ENCODE results near the gene RNF150. TPM values are rescaled to one million over a fixed set of nuclear protein-coding genes. Genes with fewer than 3 reads are reported as not detected.
A peak's percentile ranks its signal among the peaks of the same experiment; 100 is the strongest.

RNF150 gene
- total and polyA plus RNA-seq, 2 of the 4 experiments (the other 2 are of a cell fraction) = 6.2 to 18.1 TPM

DNA sequence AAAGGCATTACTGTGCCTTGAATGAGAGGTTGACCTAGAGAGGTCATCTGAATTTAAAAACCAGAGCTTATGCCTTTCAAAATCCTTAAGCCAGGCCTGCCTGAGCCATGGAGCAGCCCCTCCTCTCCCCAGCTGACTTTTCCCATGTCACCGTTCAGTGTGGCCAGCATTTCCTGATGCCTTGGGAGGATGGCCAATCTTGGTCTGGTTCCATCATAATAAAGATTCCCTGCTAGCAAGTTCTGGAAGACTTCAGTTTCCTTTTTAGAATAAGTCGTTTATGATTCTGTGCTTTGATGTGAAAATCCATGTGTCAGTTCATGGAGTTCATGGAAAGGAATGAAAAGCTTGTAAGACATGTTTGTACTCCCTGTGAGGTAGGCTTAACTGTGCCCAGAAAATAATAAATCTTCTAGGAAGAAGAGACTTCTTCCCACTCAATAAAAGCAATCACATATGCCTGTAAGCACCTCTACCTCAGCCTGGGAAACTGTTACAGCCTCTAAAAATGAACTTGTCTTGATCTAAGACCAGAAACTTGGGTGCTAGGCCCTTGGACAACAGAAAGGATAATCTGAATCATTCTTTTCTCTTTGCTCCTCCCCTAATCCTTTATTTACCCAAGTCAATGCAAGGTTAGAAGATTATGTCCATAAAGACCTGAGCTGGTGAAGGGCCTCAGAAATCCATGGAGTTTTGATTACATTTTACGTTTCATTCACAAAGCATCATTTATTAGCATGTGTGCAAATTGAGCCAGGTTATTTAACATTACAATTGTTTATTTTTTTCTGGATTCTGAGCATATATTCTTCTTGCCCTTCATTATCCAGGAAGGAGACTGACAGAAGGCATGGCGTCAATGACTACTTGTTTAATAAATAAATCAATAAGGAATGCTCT, 293.1 kb downstream of the RNF150 start:
- no peak overlapping the region for H3K14ac ChIP-seq (replicated peaks; ENCODE audit: low read depth, low read length)
- H3K27me3 ChIP-seq (ENCODE audit: control insufficient read depth, insufficient read depth, low read length) = peaks cover 14% of the 10 kb centered on the region
- H2AFZ ChIP-seq (replicated peaks; ENCODE audit: low read length, poor library complexity) = no peak overlapping the region
- BruUV-seq (replicated peaks) = no TSS peak
- no peaks in the 10 kb centered on the region for H3K36me3 ChIP-seq (ENCODE audit: control insufficient read depth, insufficient read depth, low read length)
- H4K8ac ChIP-seq (ENCODE audit: low read depth in 2 of 2, low read length in 2 of 2) = no peak overlapping the region
- no peak overlapping the region for H3K27ac ChIP-seq (ENCODE audit: insufficient read depth, low read length)
- no peak overlapping the region for H3K4me3 ChIP-seq (ENCODE audit: insufficient read depth, low read depth, low read length)
- no peak overlapping the region for H3K23ac ChIP-seq (ENCODE audit: low read depth, low read length)
- no peaks in the 10 kb centered on the region for H4K20me1 ChIP-seq (ENCODE audit: insufficient read depth, low read length)
- no peak overlapping the region for H4K5ac ChIP-seq (ENCODE audit: low read depth, low read length)
- H3K9me1 ChIP-seq (ENCODE audit: insufficient read depth, low read length) = no peaks in the 10 kb centered on the region
- ChIA-PET CTCF (interaction anchor here (0.6 kb wide), 1 partner anchor 25 kb away, joined by 3 read pairs; no protein-coding TSS in a partner anchor), POLR2A (ENCODE audit: unreplicated experiment) (interaction anchor here (0.6 kb wide), 1 partner anchor 252 kb away, joined by 3 read pairs; no protein-coding TSS in a partner anchor)
- peak; percentile 5 for DNase-seq
- ATAC-seq (ENCODE audit: low read depth) = no peak; the same call in 1 of the 2 replicates
- intact Hi-C loops (cut with micrococcal nuclease) = loop anchor here (10.0 kb wide), 1 partner anchor 1105 kb away; no protein-coding TSS in a partner anchor
- H3K9me3 ChIP-seq (ENCODE audit: control insufficient read depth, insufficient read depth, low read length) = 0 out of 2 replicates have a peak, but pooled peaks cover 2% of the 10 kb centered on the region
- no peak overlapping the region for H2BK5ac ChIP-seq (ENCODE audit: low read depth, low read length, poor library complexity, severe bottlenecking)
- no peak overlapping the region for H2BK120ac ChIP-seq (ENCODE audit: low read depth, low read length)
- no peak overlapping the region for H3K18ac ChIP-seq (ENCODE audit: low read depth, low read length)
- no peak overlapping the region for H2BK20ac ChIP-seq (ENCODE audit: low read depth, low read length)
- no peaks in the 10 kb centered on the region for H3K4me1 ChIP-seq (ENCODE audit: control insufficient read depth, insufficient read depth, low read length)
- no peak overlapping the region for H4K91ac ChIP-seq (ENCODE audit: insufficient read depth, low read depth, low read length)
- H2BK15ac ChIP-seq (ENCODE audit: low read depth, low read length) = no peak overlapping the region
- H3K4me2 ChIP-seq (ENCODE audit: low read depth, low read length) = no peak overlapping the region
- dilution Hi-C loops (cut with HindIII; ENCODE audit: low sequenced_read_pairs, unreplicated experiment) = no loop called here
- in situ Hi-C loops (cut with MboI; ENCODE audit: low sequenced_read_pairs) = loop anchor here (25.0 kb wide), 1 partner anchor 478 kb away; the partner anchor contains the start of gene SCOC
- no peak overlapping the region for H3K4ac ChIP-seq (ENCODE audit: low read depth, low read length)
- no peak overlapping the region for H3K56ac ChIP-seq (ENCODE audit: extremely low read depth, insufficient read depth, low read length)
- no peak overlapping the region for H3K9ac ChIP-seq (ENCODE audit: low read depth, low read length)
- H2AK9ac ChIP-seq (replicated peaks; ENCODE audit: low read depth, low read length, poor library complexity) = no peak overlapping the region
- no CpG with 5 or more reads among the region's 4 CpGs for WGBS, 2 experiments (ENCODE audit: extremely low coverage in 2 of 2, insufficient read length in 1 of 2)
- H2AK5ac ChIP-seq (ENCODE audit: low read depth, low read length) = no peak overlapping the region
- no peaks in the 10 kb centered on the region for H3K79me1 ChIP-seq (ENCODE audit: low read depth in 1 of 2, low read length in 2 of 2)
- TF ChIP-seq RAD21 (IDR thresholded peaks at IDR 0.05; ENCODE audit: low read length) = no peak
- TF ChIP-seq SMC3 (IDR thresholded peaks at IDR 0.05; ENCODE audit: low read depth, low read length) = no peak
- TF ChIP-seq RCOR1 (IDR thresholded peaks at IDR 0.05; ENCODE audit: insufficient replicate concordance, low read length) = no peak
- TF ChIP-seq, protein P1, sequence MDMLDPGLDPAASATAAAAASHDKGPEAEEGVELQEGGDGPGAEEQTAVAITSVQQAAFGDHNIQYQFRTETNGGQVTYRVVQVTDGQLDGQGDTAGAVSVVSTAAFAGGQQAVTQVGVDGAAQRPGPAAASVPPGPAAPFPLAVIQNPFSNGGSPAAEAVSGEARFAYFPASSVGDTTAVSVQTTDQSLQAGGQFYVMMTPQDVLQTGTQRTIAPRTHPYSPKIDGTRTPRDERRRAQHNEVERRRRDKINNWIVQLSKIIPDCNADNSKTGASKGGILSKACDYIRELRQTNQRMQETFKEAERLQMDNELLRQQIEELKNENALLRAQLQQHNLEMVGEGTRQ (IDR thresholded peaks at IDR 0.05; ENCODE audit: low read depth, low read length) = no peak
- no peak for TF ChIP-seq RFX5 (IDR thresholded peaks at IDR 0.05; ENCODE audit: low read depth, low read length)
- no peak for TF ChIP-seq MAZ (IDR thresholded peaks at IDR 0.05; ENCODE audit: borderline replicate concordance, low read depth, low read length)
- TF ChIP-seq POLR2A (IDR thresholded peaks at IDR 0.05; ENCODE audit: low read depth, low read length) = no peak
- no peak for TF ChIP-seq BHLHE40 (IDR thresholded peaks at IDR 0.05; ENCODE audit: low read depth, low read length)
- no peak for TF ChIP-seq NFE2L2 (IDR thresholded peaks at IDR 0.05; ENCODE audit: low read depth, low read length)
- TF ChIP-seq CHD1 (IDR thresholded peaks at IDR 0.05; ENCODE audit: low read depth, low read length) = no peak
- no peak for TF ChIP-seq MXI1 (IDR thresholded peaks at IDR 0.05; ENCODE audit: borderline replicate concordance, low read depth, low read length)
- no peak for TF ChIP-seq FOS (IDR thresholded peaks at IDR 0.05; ENCODE audit: low read depth, low read length)
- TF ChIP-seq, protein P2, sequence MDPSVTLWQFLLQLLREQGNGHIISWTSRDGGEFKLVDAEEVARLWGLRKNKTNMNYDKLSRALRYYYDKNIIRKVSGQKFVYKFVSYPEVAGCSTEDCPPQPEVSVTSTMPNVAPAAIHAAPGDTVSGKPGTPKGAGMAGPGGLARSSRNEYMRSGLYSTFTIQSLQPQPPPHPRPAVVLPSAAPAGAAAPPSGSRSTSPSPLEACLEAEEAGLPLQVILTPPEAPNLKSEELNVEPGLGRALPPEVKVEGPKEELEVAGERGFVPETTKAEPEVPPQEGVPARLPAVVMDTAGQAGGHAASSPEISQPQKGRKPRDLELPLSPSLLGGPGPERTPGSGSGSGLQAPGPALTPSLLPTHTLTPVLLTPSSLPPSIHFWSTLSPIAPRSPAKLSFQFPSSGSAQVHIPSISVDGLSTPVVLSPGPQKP (IDR thresholded peaks at IDR 0.05; ENCODE audit: borderline replicate concordance, low read depth, low read length) = no peak
- no peak for TF ChIP-seq CEBPB (IDR thresholded peaks at IDR 0.05; ENCODE audit: low read depth, low read length)
